K562 (cell line): Measurements from ENCODE around the gene FAM120B. TPM values are rescaled to one million over a fixed set of nuclear protein-coding genes. Genes with fewer than 3 reads are reported as not detected.

ENCODE experiments used
- ATAC-seq: fragments of 200-7000 bp; cut with Tn5 transposase; 3 replicates; pipeline ENCODE4 v1.9.1; 2020; ENCODE audit warnings: moderate library complexity
- BruUV-seq: library from RNA; stranded (reverse); fragments of 400-500 nt; replicated peaks from 2 replicates; lab custom pipeline; 2021; lab: Mats Ljungman, UMichigan
- CTCF ChIA-PET: fragments of 300-600 bp; formaldehyde crosslinking; extraction: SDS; loops from one replicate; lab custom pipeline; 2021; ENCODE audit warnings: low intra/inter-chr PET ratio; lab: Yijun Ruan, JAX
- POLR2A ChIA-PET: fragments of 300-600, 350-650 bp; sonication (Branson Sonifier 250); formaldehyde crosslinking; extraction: SDS; loops from one replicate; lab custom pipeline; 2021; ENCODE audit warnings: antibody characterized with exemption, inconsistent platforms; lab: Yijun Ruan, JAX
- DNase-seq, 4 experiments: peaks; one replicate each; pipeline versions ENCODE4 v3.0.0 to v3.0.0-alpha.2; 2011 to 2018; ENCODE audit warnings: low spot score in 3 of 4, mixed read lengths in 3 of 4; ENCODE audit errors: extremely low read depth in 1 of 4
- FAIRE-seq: peaks from 2 replicates; lab custom pipeline; 2011; peaks lifted over from hg19 to GRCh38; lab: Jason Lieb, UNC
- H2AFZ ChIP-seq: 2 replicates; pipeline ENCODE4 v1.6.0; 2011; ENCODE audit warnings: low read depth, low read length, control low read depth, inconsistent platforms
- H3K27ac ChIP-seq: fragments of 200-600 bp; 3 replicates; pipeline ENCODE4 v1.8.0; 2011; ENCODE audit warnings: low read depth, mild to moderate bottlenecking, control low read depth, inconsistent platforms, low read length, moderate library complexity, mixed read lengths; ENCODE audit errors: extremely low read depth
- H3K27me3 ChIP-seq, 2 experiments: fragments of 300-600 bp in 1 of 2; 2 replicates in 1 of 2; 3 replicates in 1 of 2; pipeline versions ENCODE4 v1.6.0 to v1.8.0; 2011; ENCODE audit warnings: inconsistent platforms in 2 of 2, low read length in 2 of 2, mild to moderate bottlenecking in 1 of 2, mixed read lengths in 1 of 2, moderate library complexity in 1 of 2; ENCODE audit not compliant: control insufficient read depth in 2 of 2, insufficient read depth in 2 of 2
- H3K36me3 ChIP-seq: fragments of 300-600 bp; 3 replicates; pipeline ENCODE4 v1.8.0; 2011; ENCODE audit warnings: mild to moderate bottlenecking, low read length, inconsistent platforms; ENCODE audit not compliant: control insufficient read depth, insufficient read depth
- H3K4me1 ChIP-seq, 2 experiments: fragments of 200-600 bp in 1 of 2; replicated peaks in 1 of 2; 2 replicates in 1 of 2; 3 replicates in 1 of 2; pipeline versions ENCODE4 v1.5.1 to v1.8.0; 2011; ENCODE audit warnings: inconsistent platforms in 2 of 2, low read length in 2 of 2, mild to moderate bottlenecking in 1 of 2, mixed read lengths in 1 of 2, moderate library complexity in 1 of 2; ENCODE audit not compliant: control insufficient read depth in 2 of 2, insufficient read depth in 2 of 2
- H3K4me2 ChIP-seq: 2 replicates; pipeline ENCODE4 v1.6.1; 2011; ENCODE audit warnings: low read length, control low read depth, inconsistent platforms, mixed read lengths; ENCODE audit not compliant: insufficient read depth
- H3K4me3 ChIP-seq: fragments of 200-600 bp; sonication (generic), shearing (Covaris generic); 2 replicates; pipeline ENCODE4 v1.5.1; 2016; ENCODE audit warnings: control low read depth, inconsistent platforms
- H3K79me2 ChIP-seq: fragments of 200-600 bp; 3 replicates; pipeline ENCODE4 v1.8.0; 2011; ENCODE audit warnings: low read length, inconsistent platforms; ENCODE audit not compliant: control insufficient read depth, insufficient read depth
- H3K9ac ChIP-seq, 2 experiments: 2 replicates each; pipeline versions ENCODE4 v1.6.0 to v1.6.1; 2011; ENCODE audit warnings: low read depth in 2 of 2, low read length in 2 of 2, control low read depth in 1 of 2, inconsistent platforms in 1 of 2, mild to moderate bottlenecking in 1 of 2, mixed read lengths in 1 of 2; ENCODE audit not compliant: insufficient read depth in 1 of 2
- H3K9me1 ChIP-seq: one replicate; pipeline ENCODE4 v1.6.0; 2011; ENCODE audit warnings: inconsistent platforms, mild to moderate bottlenecking, low read length, moderate library complexity; ENCODE audit not compliant: control insufficient read depth, insufficient read depth
- H3K9me3 ChIP-seq: replicated peaks from 2 replicates; pipeline ENCODE4 v1.5.1; 2011; ENCODE audit warnings: low read depth, low read length, inconsistent platforms; ENCODE audit not compliant: control insufficient read depth, insufficient read depth
- H4K20me1 ChIP-seq: replicated peaks from 2 replicates; pipeline ENCODE4 v1.6.1; 2011; ENCODE audit warnings: low read length, inconsistent platforms, mixed read lengths; ENCODE audit not compliant: control insufficient read depth, insufficient read depth
- HNRNPUL1 ChIP-seq: fragments of 200-400 bp; formaldehyde crosslinking; IDR thresholded peaks from 2 replicates; pipeline ENCODE4 v1.6.1; 2017; ENCODE audit warnings: low read length
- KLF1 ChIP-seq: fragments of 450-650 bp; IDR thresholded peaks from 2 replicates; pipeline ENCODE4 v1.6.1; 2016; ENCODE audit warnings: missing genetic modification characterization, missing compliant biosample characterization
- TRIM28 ChIP-seq: fragments of 450-650 bp; IDR thresholded peaks from 2 replicates; pipeline ENCODE4 v1.6.1; 2017
- ZNF561 ChIP-seq: fragments of 450-650 bp; formaldehyde crosslinking; conservative IDR thresholded peaks from 2 replicates; pipeline ENCODE4 v1.4.0; 2020; ENCODE audit warnings: mild to moderate bottlenecking, moderate library complexity
- ZSCAN32 ChIP-seq: fragments of 450-650 bp; formaldehyde crosslinking; IDR thresholded peaks from 2 replicates; pipeline ENCODE4 v1.4.0; 2020; ENCODE audit warnings: mild to moderate bottlenecking, moderate library complexity
- WGBS: fragments of 100-300 bp; shearing (Covaris generic); methylation state at CpG from one replicate; pipeline ENCODE4 v1.1.6; 2016; ENCODE audit warnings: low coverage, mixed read lengths; ENCODE audit not compliant: insufficient coverage; ENCODE audit errors: missing lambda C conversion rate; 5-methylcytosine and 5-hydroxymethylcytosine counted together
- in situ Hi-C: fragments of 300-500 bp; cut with MboI; formaldehyde crosslinking; loops from 4 replicates; pipeline ENCODE4 v1.15.0; 2018; ENCODE audit warnings: inconsistent platforms, mixed read lengths
- intact Hi-C: fragments of 100-400 bp; cut with micrococcal nuclease; formaldehyde crosslinking; loops from 2 replicates; pipeline ENCODE4 v1.14.2; 2022
- polyA plus RNA-seq, 8 experiments: library from polyadenylated mRNA; depleted of rRNA in 4 of 8; stranded (reverse) in 5 of 8; unstranded in 3 of 8; fragments of >200 nt; fragmentation: Nextera tagmentation in 2 of 8; fragmentation: Illumina TruSeq in 1 of 8; extraction: Ambion mirVana in 2 of 8; extraction: Trizol in 1 of 8; gene quantifications; 2 replicates each; pipeline versions ENCODE4 v1.2.1 to v1.2.3, GENCODE V29; 2011 to 2014; ENCODE audit warnings: inconsistent platforms in 1 of 8, missing spikeins in 1 of 8
- total RNA-seq, 7 experiments: library from RNA; depleted of rRNA in 6 of 7; stranded (reverse); fragments of >200 nt in 6 of 7; fragmentation: Illumina TruSeq in 2 of 7; extraction: Trizol in 2 of 7; gene quantifications; 2 replicates each; pipeline versions ENCODE4 v1.2.1 to v1.2.3, GENCODE V29; 2011 to 2021; ENCODE audit warnings: low replicate concordance in 1 of 7
- TF ChIP-seq, protein P1 (sequence below): fragments of 450-650 bp; conservative IDR thresholded peaks from 2 replicates; pipeline ENCODE4 v1.6.1; 2016; ENCODE audit warnings: missing genetic modification characterization, low read depth, mild to moderate bottlenecking, missing compliant biosample characterization, moderate library complexity

The FAM120B gene
- total and polyA plus RNA-seq, 9 of the 15 experiments (the other 6 are each of a cell fraction or from before 2014, with no cell fraction given): 3.5 to 22.6 (median 14.7) TPM

DNA sequence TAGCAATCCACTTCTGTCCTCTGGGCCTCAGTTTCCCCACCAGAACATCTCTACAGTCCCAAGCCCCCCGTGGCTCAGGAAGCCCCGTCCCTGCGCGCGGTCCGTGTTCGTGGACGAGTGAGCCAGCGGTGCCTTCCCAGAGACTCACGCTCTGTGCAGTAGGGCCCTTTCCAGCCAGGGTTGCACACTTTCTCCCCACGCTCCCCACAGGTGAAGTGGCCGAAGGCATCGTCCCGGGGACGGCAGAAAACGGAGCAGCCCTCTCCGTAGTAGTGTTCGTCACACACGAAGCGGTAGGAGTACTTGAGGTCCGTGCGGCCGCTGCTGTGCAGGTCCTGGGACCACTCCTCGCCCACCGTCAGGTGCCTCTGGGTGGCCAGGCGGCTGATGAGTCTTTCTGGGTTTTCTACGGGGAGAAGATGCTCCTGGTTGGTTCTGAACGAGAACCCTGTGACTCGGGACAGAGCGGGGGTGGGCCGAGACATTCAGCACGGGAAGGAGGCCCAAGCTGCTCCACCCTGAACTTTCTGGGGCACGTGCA is 18.4 kb upstream of the FAM120B start:
- Histone ChIP-seq H3K4me3 (no peak overlapping the region), H4K20me1 (peaks cover 25% of the 10 kb centered on the region), H3K36me3 (no peaks in the 10 kb centered on the region), H3K27me3 (peaks cover 63 to 96% of the 10 kb centered on the region in 2 experiments), H3K4me1 (peaks cover 0 to 46% of the 10 kb centered on the region in 2 experiments; a peak in 3 of 5 replicates), H2AFZ (no peak overlapping the region), H3K9me1 (no peaks in the 10 kb centered on the region), H3K9ac (no peak overlapping the region; a peak in 1 of 4 replicates), H3K9me3 (no peaks in the 10 kb centered on the region), H3K27ac (no peak overlapping the region), H3K79me2 (no peaks in the 10 kb centered on the region), H3K4me2 (no peak overlapping the region)
- in situ Hi-C loops (no loop called here), intact Hi-C loops (no loop called here)
- BruUV-seq: no TSS peak
- ChIA-PET POLR2A (interaction anchor here (0.5 to 0.6 kb wide), 2 partner anchors 64 to 130 kb away, joined by 3 to 4 read pairs; no protein-coding TSS in a partner anchor), CTCF (no interaction called here)
- ATAC-seq (no peak), DNase-seq (no peak), FAIRE-seq (no peak)
- 30% methylated on average over 33 of the region's 33 CpGs for WGBS
- TF ChIP-seq KLF1 (tag): no peak
- TF ChIP-seq ZSCAN32 (CRISPR knock-in tag): no peak

DNA sequence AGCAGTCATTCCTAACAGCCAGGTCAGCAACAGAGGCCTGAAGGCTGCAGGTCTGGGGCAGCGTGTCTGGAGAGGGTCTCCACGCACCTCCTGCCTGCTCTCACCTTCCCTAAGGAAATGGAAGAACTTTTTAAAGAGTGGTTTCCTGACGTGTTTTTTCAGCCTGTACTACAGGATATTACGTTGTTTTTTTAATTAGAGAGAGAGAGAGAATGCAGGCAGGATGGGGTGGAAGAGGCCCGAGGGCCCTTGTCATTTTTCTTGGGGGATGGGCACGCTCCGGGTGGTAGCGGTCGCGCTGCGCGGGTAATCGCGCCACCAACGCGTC is 17.7 kb upstream of the FAM120B start:
- TF ChIP-seq, protein P1, sequence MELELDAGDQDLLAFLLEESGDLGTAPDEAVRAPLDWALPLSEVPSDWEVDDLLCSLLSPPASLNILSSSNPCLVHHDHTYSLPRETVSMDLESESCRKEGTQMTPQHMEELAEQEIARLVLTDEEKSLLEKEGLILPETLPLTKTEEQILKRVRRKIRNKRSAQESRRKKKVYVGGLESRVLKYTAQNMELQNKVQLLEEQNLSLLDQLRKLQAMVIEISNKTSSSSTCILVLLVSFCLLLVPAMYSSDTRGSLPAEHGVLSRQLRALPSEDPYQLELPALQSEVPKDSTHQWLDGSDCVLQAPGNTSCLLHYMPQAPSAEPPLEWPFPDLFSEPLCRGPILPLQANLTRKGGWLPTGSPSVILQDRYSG (tag): no peak
- TF ChIP-seq HNRNPUL1 (no peak), ZNF561 (CRISPR knock-in tag) (no peak), TRIM28 (no peak)
- TF ChIP-seq, all 486 proteins: peak for 0
- H3K4me1 ChIP-seq: peaks cover 0 to 39% of the 10 kb centered on the region in 2 experiments; a peak in 3 of 5 replicates
- BruUV-seq: no TSS peak
- WGBS: 14% methylated on average over 16 of the region's 16 CpGs
- H4K20me1 ChIP-seq: peaks cover 21% of the 10 kb centered on the region
- H3K4me2 ChIP-seq: no peak overlapping the region
- no peaks in the 10 kb centered on the region for H3K36me3 ChIP-seq
- ChIA-PET CTCF (no interaction called here), POLR2A (interaction anchor here (0.6 kb wide), 1 partner anchor 65 kb away, joined by 3 read pairs; no protein-coding TSS in a partner anchor)
- H2AFZ ChIP-seq: no peak overlapping the region
- no peaks in the 10 kb centered on the region for H3K9me1 ChIP-seq
- no peak overlapping the region for H3K4me3 ChIP-seq
- H3K79me2 ChIP-seq: no peaks in the 10 kb centered on the region
- H3K27ac ChIP-seq: no peak overlapping the region
- ATAC-seq (no peak), DNase-seq (no peak), FAIRE-seq (no peak)
- intact Hi-C loops (no loop called here), in situ Hi-C loops (no loop called here)
- H3K9me3 ChIP-seq: no peaks in the 10 kb centered on the region
- no peak overlapping the region for H3K9ac ChIP-seq
- peaks cover 63 to 93% of the 10 kb centered on the region in 2 experiments for H3K27me3 ChIP-seq
